ENCODE measurements around the gene WIPF3. TPM values are rescaled to one million over a fixed set of nuclear protein-coding genes. Genes with fewer than 3 reads are reported as not detected.

WIPF3 gene
- total and polyA plus RNA-seq, 2 of the 4 experiments (the other 2 are of a cell fraction): not detected

DNA sequence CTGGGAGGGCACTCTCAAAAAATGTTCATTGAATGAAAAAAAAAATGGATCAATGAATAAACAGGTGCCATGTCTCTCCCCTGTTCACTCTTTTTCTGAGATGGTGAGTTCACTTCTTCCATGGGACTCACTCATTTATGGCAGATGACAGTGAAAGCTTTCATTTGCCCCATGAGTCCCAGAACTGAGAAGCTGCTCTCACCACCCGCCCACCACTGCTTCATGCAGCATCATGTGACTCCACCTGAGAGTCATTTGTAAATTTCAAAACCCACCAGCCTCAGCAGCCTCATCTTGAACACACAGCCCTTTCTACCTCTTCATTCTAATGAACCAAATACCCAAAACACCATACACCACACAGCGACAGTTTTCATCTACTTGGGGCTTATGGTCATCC is 118.4 kb downstream of the WIPF3 start:
- 80% methylated on average over 1 of the region's 2 CpGs; no CpG with 5 or more reads in 1 of the 2 experiments for WGBS, 2 experiments (ENCODE audit: extremely low coverage in 2 of 2, insufficient read length in 1 of 2)
- POLR2A ChIA-PET (ENCODE audit: unreplicated experiment): no interaction called here
- DNase-seq (no peak), ATAC-seq (ENCODE audit: low read depth) (no peak)
- Histone ChIP-seq H2AK9ac (replicated peaks; ENCODE audit: low read depth, low read length, poor library complexity) (no peak overlapping the region), H3K56ac (ENCODE audit: extremely low read depth, insufficient read depth, low read length) (no peak overlapping the region), H4K8ac (ENCODE audit: low read depth in 2 of 2, low read length in 2 of 2) (no peak overlapping the region), H2BK120ac (ENCODE audit: low read depth, low read length) (no peak overlapping the region), H4K20me1 (ENCODE audit: insufficient read depth, low read length) (peaks cover 5% of the 10 kb centered on the region; the same call in 1 of the 2 replicates), H3K27ac (ENCODE audit: insufficient read depth, low read length) (no peak overlapping the region), H3K4me2 (ENCODE audit: low read depth, low read length) (no peak overlapping the region), H3K4me3 (ENCODE audit: insufficient read depth, low read depth, low read length) (no peak overlapping the region), H2BK20ac (ENCODE audit: low read depth, low read length) (no peak overlapping the region), H2AFZ (replicated peaks; ENCODE audit: low read length, poor library complexity) (no peak overlapping the region), H3K9me1 (ENCODE audit: insufficient read depth, low read length) (no peaks in the 10 kb centered on the region), H4K91ac (ENCODE audit: insufficient read depth, low read depth, low read length) (no peak overlapping the region), H2BK15ac (ENCODE audit: low read depth, low read length) (no peak overlapping the region), H3K27me3 (ENCODE audit: control insufficient read depth, insufficient read depth, low read length) (no peaks in the 10 kb centered on the region), H4K5ac (ENCODE audit: low read depth, low read length) (no peak overlapping the region), H3K14ac (replicated peaks; ENCODE audit: low read depth, low read length) (no peak overlapping the region), H3K9ac (ENCODE audit: low read depth, low read length) (no peak overlapping the region), H3K36me3 (ENCODE audit: control insufficient read depth, insufficient read depth, low read length) (peaks cover 49% of the 10 kb centered on the region), H3K79me1 (ENCODE audit: low read depth in 1 of 2, low read length in 2 of 2) (peaks cover 3 to 14% of the 10 kb centered on the region in 2 experiments; a peak in 3 of 4 replicates), H3K18ac (ENCODE audit: low read depth, low read length) (no peak overlapping the region), H3K9me3 (ENCODE audit: control insufficient read depth, insufficient read depth, low read length) (no peaks in the 10 kb centered on the region), H3K23ac (ENCODE audit: low read depth, low read length) (no peak overlapping the region), H2BK5ac (ENCODE audit: low read depth, low read length, poor library complexity, severe bottlenecking) (no peak overlapping the region), H3K4me1 (ENCODE audit: control insufficient read depth, insufficient read depth, low read length) (no peaks in the 10 kb centered on the region), H2AK5ac (ENCODE audit: low read depth, low read length) (no peak overlapping the region), H3K4ac (ENCODE audit: low read depth, low read length) (no peak overlapping the region)
- CTCF ChIA-PET: interaction anchor here (1.4 kb wide), 1 partner anchor 175 kb away, joined by 3 read pairs; no protein-coding TSS in a partner anchor
- no TSS peak for BruUV-seq (replicated peaks)
- TF ChIP-seq, protein P1, sequence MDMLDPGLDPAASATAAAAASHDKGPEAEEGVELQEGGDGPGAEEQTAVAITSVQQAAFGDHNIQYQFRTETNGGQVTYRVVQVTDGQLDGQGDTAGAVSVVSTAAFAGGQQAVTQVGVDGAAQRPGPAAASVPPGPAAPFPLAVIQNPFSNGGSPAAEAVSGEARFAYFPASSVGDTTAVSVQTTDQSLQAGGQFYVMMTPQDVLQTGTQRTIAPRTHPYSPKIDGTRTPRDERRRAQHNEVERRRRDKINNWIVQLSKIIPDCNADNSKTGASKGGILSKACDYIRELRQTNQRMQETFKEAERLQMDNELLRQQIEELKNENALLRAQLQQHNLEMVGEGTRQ (IDR thresholded peaks at IDR 0.05; ENCODE audit: low read depth, low read length): no peak
- no peak for TF ChIP-seq RFX5 (IDR thresholded peaks at IDR 0.05; ENCODE audit: low read depth, low read length)
- TF ChIP-seq NFE2L2 (IDR thresholded peaks at IDR 0.05; ENCODE audit: low read depth, low read length): no peak
- TF ChIP-seq POLR2A (IDR thresholded peaks at IDR 0.05; ENCODE audit: low read depth, low read length): no peak
- no peak for TF ChIP-seq MAZ (IDR thresholded peaks at IDR 0.05; ENCODE audit: borderline replicate concordance, low read depth, low read length)
- no peak for TF ChIP-seq RCOR1 (IDR thresholded peaks at IDR 0.05; ENCODE audit: insufficient replicate concordance, low read length)
- no peak for TF ChIP-seq MAFK (IDR thresholded peaks at IDR 0.05; ENCODE audit: low read depth, low read length)
- intact Hi-C loops (cut with micrococcal nuclease): loop anchor here (5.0 kb wide), 1 partner anchor 287 kb away; no protein-coding TSS in a partner anchor
- dilution Hi-C loops (cut with HindIII; ENCODE audit: low sequenced_read_pairs, unreplicated experiment): no loop called here
- in situ Hi-C loops (cut with MboI; ENCODE audit: low sequenced_read_pairs): no loop called here

Data from IMR-90 (cell line).